Measurements from ENCODE around the gene BLM.
A peak's percentile ranks its signal among the peaks of the same experiment; 100 is the strongest.

BLM gene

DNA sequence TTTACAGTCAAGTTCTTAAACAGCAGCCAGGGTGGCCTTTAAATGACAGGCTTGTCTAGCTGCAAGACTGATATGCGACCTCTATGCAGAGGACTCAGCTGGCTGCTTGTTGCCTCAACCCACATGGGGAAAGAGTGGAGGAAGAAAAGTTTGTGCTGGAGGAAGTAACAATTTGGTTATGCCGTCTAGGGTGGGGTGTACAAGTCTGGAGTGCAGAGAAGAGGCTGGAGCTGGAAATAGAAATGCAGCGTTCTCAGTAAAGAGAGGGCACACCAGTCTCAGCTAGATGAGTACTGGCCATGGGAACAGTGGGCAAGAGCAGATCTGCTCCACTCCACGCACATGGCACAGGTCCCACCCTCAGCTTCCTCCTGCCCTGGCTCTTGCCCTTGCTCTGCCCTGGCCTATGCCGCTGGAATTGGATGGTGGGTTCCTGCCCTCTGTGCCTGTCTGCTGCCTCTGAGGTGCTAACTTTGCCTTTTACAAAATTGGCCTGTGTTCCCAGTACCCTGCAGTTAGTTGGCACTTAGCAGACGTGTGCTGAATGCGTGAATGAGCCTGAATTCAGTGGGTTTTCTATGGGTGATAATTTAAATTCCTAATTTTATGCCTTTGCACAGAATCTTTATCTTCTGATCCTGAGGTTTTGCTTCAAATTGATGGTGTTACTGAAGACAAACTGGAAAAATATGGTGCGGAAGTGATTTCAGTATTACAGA is 91.5 kb downstream of the BLM start:
- no peak overlapping the region for H3K27ac Mint-ChIP-seq
- TF ChIP-seq, protein P1, sequence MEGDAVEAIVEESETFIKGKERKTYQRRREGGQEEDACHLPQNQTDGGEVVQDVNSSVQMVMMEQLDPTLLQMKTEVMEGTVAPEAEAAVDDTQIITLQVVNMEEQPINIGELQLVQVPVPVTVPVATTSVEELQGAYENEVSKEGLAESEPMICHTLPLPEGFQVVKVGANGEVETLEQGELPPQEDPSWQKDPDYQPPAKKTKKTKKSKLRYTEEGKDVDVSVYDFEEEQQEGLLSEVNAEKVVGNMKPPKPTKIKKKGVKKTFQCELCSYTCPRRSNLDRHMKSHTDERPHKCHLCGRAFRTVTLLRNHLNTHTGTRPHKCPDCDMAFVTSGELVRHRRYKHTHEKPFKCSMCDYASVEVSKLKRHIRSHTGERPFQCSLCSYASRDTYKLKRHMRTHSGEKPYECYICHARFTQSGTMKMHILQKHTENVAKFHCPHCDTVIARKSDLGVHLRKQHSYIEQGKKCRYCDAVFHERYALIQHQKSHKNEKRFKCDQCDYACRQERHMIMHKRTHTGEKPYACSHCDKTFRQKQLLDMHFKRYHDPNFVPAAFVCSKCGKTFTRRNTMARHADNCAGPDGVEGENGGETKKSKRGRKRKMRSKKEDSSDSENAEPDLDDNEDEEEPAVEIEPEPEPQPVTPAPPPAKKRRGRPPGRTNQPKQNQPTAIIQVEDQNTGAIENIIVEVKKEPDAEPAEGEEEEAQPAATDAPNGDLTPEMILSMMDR (IDR thresholded peaks at IDR 0.05), result no peak
- no peaks in the 10 kb centered on the region for H3K9me3 Mint-ChIP-seq
- peaks cover 16% of the 10 kb centered on the region for H3K4me1 Mint-ChIP-seq
- H3K27me3 Mint-ChIP-seq (ENCODE audit: low read depth, poor library complexity), result no peaks in the 10 kb centered on the region
- H3K36me3 Mint-ChIP-seq (ENCODE audit: low read depth), result peaks cover 46% of the 10 kb centered on the region
- no peak overlapping the region for H3K4me3 Mint-ChIP-seq
- DNase-seq, result no peak

DNA sequence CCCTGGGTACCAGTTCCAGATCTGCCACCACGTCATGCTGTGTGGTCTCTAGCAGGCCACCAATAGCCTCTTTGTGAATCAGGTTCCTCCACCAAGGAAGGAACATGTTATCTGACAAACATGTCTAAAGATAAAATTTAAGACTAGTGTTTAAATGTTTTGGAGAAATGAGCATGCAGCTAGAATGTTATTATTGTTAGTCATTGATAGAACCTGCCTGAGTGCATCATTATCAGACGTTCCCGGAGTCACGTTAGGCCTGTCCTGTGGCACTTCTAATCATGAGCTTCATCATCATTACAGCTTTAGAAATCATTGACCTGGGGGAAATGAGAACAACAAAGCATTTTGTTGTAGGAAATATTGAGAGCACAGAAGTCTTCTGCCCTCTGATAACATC is 92.4 kb downstream of the BLM start:
- H3K27ac Mint-ChIP-seq, result no peak overlapping the region
- TF ChIP-seq, protein P1 (IDR thresholded peaks at IDR 0.05), result no peak
- no peaks in the 10 kb centered on the region for H3K9me3 Mint-ChIP-seq
- no peak for DNase-seq
- H3K36me3 Mint-ChIP-seq (ENCODE audit: low read depth), result peaks cover 38% of the 10 kb centered on the region
- H3K4me3 Mint-ChIP-seq, result no peak overlapping the region
- H3K4me1 Mint-ChIP-seq, result peaks cover 25% of the 10 kb centered on the region
- no peaks in the 10 kb centered on the region for H3K27me3 Mint-ChIP-seq (ENCODE audit: low read depth, poor library complexity)

GRCh38 chr15:90810354-90810753 is 93.2 kb downstream of the BLM start:
- H3K4me3 Mint-ChIP-seq, result no peak overlapping the region
- no peak for DNase-seq
- H3K27me3 Mint-ChIP-seq (ENCODE audit: low read depth, poor library complexity), result no peaks in the 10 kb centered on the region
- TF ChIP-seq, protein P1 (IDR thresholded peaks at IDR 0.05), result no peak
- no peaks in the 10 kb centered on the region for H3K9me3 Mint-ChIP-seq
- peaks cover 30% of the 10 kb centered on the region for H3K4me1 Mint-ChIP-seq
- H3K36me3 Mint-ChIP-seq (ENCODE audit: low read depth), result peaks cover 38% of the 10 kb centered on the region
- no peak overlapping the region for H3K27ac Mint-ChIP-seq

DNA sequence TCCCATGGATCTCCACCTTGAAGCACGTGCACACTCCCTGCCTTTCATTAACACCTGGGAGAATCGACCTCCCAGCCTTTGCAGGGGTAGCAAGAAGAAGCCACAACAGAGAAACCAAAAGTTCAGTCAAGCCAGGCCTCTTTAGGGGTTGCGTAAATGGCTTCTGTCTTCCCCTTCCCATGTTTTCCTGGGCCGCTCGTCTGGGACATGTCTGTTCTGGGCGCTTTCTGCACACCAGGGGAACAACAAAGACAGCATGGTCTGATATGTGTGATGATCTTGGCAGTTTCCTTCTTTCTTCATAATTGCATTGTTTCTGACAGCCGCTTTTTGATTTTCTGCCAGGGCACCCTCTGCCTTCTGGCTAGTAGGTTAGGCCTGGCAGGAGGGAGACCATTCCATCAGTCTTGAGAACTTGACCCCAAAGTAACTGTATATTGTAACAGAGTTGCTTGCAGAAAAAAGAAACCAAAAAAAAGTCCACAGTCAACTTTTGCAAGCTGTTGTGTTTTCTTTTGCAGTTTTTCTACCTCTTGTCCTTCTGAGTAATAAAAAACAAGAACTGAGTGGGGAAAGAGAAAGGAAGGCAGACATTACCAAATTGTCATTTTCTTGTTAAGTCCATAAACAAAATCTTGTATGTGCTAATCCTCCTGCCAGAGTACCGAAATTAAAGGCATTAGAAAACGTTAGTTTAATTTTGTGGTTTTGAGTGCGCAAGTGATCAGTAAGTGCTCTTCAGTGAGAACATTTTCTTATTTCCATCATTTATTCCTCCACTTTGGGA is 95.2 kb downstream of the BLM start:
- no peak for DNase-seq
- TF ChIP-seq, protein P1 (IDR thresholded peaks at IDR 0.05), result no peak
- Mint-ChIP-seq H3K27me3 (ENCODE audit: low read depth, poor library complexity) (no peaks in the 10 kb centered on the region), H3K9me3 (no peaks in the 10 kb centered on the region), H3K4me3 (no peak overlapping the region), H3K27ac (peak overlapping the region; percentile 88), H3K4me1 (peaks cover 30% of the 10 kb centered on the region), H3K36me3 (ENCODE audit: low read depth) (peaks cover 38% of the 10 kb centered on the region)

- peaks cover 30% of the 10 kb centered on the region for H3K4me1 Mint-ChIP-seq
These were observed 95.8 kb downstream of the BLM start for GRCh38 chr15:90812958-90813265.

More at GRCh38 chr15:90812958-90813265, 95.8 kb downstream of the BLM start:
- Mint-ChIP-seq H3K27ac (peak overlapping the region; percentile 88), H3K4me3 (no peak overlapping the region), H3K27me3 (ENCODE audit: low read depth, poor library complexity) (no peaks in the 10 kb centered on the region), H3K36me3 (ENCODE audit: low read depth) (peaks cover 38% of the 10 kb centered on the region), H3K9me3 (no peaks in the 10 kb centered on the region)
- DNase-seq, result no peak
- TF ChIP-seq, protein P1 (IDR thresholded peaks at IDR 0.05), result no peak

Measured in nephron progenitor cell (in vitro differentiated cells).